GM12801 (cell line): ENCODE results near the gene DNAJC12.

Experiments used
- TF ChIP-seq, protein P1 (sequence below): IDR thresholded peaks from one replicate; pipeline ENCODE4 v1.5.1; 2011; ENCODE audit warnings: control low read depth; ENCODE audit not compliant: insufficient read length; ENCODE audit errors: extremely low read depth

The DNAJC12 gene

DNA sequence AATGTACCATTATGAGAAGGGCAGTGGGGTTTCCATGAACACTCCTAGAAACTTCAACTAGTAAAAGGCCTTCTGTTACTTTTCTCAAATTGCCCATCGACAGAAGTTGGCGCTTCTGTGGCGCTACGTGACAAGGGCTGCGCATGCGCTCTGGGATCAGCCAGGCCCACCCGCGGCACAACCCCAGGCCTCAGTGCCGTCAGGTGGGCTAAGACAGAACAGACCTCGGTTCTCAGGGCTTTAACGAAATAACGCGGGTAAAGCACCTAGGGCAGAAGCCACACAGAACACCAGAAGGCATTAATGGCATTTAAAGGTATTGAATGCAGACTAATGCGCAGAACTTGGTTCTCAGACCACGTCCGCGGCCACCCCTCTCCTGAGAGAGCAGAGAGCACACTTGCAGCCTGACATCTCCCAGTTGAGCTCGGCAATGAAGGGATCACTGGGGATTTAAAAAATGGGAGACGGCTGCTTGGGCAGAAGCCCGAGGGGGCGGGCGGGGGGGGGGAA lies 74.4 kb downstream of the DNAJC12 start:
- TF ChIP-seq, protein P1, sequence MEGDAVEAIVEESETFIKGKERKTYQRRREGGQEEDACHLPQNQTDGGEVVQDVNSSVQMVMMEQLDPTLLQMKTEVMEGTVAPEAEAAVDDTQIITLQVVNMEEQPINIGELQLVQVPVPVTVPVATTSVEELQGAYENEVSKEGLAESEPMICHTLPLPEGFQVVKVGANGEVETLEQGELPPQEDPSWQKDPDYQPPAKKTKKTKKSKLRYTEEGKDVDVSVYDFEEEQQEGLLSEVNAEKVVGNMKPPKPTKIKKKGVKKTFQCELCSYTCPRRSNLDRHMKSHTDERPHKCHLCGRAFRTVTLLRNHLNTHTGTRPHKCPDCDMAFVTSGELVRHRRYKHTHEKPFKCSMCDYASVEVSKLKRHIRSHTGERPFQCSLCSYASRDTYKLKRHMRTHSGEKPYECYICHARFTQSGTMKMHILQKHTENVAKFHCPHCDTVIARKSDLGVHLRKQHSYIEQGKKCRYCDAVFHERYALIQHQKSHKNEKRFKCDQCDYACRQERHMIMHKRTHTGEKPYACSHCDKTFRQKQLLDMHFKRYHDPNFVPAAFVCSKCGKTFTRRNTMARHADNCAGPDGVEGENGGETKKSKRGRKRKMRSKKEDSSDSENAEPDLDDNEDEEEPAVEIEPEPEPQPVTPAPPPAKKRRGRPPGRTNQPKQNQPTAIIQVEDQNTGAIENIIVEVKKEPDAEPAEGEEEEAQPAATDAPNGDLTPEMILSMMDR = no peak

DNA sequence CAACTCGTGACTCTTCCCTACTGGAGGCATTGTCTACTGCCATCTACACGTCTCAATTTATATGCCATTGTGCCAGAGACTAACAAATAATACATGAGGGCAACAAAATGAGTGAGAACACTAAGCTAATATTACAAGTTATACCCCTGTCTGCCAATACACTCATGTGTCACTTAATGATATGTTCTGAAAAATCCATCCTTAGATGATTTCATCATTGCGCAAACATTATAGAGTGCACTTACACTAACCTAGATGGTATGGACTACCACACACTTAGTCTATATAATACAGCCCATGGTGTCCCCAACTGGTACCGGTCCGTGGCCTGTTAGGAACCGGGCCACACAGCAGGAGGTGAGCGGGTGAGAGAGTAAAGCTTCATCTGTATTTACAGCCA lies 77.7 kb downstream of the DNAJC12 start:
- TF ChIP-seq, protein P1 = no peak
